HG03095 (cell line): ENCODE measurements around the gene WAPL.
"Not testable (repeated sequence)": the region's sequence is repeated elsewhere in the genome, so short reads cannot be mapped to it uniquely, and the experiment has no call there.

Source experiments
- ATAC-seq: cut with Tn5 transposase; IDR thresholded peaks from one replicate; pipeline ENCODE4 v1.9.1; 2021; ENCODE audit warnings: moderate library complexity; ENCODE audit not compliant: unreplicated experiment

WAPL gene

GRCh38 chr10:86525713-86526112 is 4.1 kb upstream of the WAPL start:
- ATAC-seq, result not testable (repeated sequence)

DNA sequence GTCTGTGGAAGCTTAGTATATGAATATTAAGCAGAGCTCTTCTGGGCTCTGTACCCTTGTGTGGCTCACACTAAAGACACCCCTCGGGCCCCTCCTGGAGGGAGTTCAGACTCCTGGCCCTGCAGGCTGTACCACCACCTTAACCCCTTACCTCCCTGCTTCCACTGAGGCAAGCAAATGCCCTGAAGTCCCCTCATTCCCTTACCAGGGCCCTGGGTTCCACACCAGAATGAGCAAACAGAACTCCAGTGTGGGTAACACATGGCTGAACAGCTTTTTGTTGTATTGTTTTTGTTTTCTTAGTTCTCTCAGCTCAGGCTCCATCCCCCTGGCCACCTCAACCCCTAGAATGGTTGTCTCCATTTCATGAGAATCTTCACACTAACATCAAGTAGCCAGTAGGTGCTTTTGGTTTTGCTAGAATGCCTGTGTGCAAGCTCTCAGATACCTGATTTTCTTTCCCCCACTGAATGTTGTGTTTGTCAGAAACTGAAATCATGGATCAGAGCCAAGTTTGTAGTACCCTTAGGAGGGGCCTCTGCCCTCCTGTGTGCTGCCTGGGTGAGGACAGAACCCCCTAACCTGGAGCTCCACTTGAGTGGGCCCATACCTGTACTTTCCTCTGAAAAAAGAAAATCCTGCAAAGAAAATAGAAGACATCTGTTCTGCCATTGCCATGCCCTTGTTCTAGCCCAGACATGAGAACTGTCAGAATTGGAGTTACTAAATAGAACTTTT is 2.8 kb upstream of the WAPL start:
- no peak for ATAC-seq

GRCh38 chr10:86523348-86523747 is 1.8 kb upstream of the WAPL start:
- no peak for ATAC-seq

DNA sequence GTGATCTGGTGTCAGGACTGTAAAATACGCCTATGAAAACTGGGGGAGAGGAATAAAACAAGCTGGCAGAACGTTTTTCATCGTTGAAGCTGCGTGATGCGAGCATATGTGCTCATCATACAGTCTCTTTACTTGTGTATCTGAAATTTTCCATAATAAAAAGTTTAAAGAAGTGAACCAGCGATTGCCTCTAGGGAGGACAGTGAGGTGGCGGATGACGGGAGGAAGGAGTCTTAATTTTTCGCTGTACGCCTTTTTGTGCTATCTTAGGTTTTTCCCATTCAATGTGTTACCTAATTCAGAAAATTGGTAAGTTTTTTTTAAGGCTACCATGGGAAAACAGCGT is 891 bp upstream of the WAPL start:
- ATAC-seq, result no peak

DNA sequence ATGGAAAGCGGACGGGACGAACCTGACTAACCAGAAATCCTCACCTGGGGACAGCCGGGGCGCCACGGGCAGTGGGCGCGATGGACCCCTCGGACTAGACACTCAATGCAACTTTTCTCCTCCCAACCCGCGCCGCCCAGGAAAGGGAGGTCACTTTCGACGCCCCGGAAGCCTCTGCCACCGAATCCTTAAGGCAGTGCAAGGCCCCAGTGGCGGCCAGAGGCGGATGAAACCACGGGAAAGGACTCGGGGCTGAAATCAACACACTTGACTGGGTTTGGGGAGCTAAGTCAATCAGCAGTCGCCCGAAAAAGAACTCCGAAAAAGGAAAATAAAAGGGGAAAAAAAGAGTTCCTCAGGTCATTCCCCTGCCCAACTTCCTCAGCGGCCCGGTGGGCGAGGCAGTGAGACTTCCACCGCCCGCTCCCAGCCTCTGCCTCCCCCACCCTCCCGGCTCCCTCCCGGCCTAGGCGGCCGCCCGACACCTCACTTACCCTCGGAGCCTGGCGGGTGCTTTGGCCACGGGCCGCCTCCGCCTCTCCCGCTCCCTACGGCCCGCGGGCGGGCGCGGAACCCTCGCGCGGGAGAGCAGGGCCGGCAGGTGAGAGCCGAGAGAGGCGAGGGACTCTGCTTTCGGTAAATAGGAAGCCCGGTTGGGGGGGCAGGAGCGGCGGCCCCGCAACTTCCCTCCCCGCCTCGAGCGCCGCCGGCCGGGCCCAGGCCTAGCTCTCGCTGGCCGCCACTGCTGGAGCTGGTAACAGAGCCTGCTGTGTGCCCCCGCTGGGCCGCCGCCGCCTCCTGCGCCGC is 518 bp downstream of the WAPL start:
- peak; percentile 4 for ATAC-seq

GRCh38 chr10:86518781-86519180 is 2.8 kb downstream of the WAPL start:
- no peak for ATAC-seq

DNA sequence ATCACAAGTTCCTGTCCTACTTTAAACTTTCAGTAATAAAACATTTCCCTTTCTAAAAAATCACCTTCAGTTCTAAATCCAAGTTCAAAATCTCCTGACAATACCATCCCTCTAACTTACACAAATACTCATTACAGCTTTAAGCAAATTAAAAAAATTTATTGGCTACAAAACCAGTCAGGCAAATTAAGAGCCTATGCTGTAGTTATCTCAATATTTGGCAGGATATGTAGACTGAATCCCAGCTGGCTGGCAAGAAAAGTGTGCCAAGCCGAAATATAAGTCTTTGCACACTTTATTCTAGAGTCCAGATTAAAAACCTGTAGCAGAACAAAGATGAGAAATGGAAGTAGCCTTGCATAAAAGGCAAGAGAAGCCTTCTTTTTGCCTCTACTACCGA is 9.5 kb downstream of the WAPL start:
- no peak for ATAC-seq

DNA sequence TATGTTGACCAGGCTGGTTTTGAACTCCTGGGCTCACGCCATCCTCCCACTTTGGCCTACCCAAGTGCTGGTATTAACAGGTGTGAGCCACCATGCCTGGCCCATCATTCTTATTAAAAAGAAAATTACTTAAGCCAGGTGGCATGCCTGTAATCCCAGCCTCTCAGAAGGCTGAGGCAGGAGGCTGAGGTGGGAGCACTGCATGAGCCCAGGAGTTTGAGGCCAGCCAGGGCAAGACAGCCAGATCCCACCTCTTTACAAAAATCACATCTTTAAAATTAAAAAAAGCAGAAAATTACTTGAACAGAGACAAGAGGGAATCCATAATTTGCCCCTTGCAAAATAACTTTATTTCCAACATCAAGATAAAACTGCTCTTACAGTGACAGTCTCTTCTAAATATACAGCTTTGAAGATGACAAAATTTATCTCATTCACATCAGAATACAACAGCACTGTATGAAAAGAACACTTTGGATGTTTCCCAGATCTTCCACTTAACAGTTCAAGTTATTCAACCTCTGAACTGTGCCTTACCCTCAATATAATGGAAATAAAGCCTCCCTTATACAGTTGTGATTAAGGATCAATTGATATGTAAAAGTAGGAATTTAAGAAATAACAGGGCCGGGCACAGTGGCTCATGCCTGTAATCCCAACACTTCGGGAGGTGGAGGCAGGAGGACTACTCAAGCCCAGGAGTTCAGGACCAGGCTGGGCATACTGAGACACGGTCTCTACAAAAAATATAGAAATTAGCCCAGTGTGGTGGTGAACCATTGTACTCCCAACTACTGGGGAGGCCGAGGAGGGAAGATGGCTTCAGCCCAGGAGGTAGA is 10.3 kb downstream of the WAPL start:
- ATAC-seq, result no peak

DNA sequence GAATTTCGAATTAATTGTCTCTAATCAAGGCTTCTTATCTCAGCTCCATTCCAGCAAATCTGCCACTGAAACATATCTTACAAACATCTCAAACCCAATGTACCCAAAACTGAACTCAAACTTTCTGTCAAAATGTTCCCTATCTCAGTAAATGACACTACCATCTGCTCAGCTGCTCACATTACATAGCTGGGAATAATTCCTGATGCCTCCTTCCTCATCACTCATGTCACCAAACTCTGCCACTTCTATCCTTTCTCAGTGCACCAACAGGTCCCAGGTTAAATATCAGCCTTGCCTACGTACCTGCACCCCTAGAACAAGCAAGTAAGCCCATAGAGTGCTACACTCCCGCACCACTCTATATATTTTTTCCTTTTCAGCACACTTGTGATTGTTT is 12.4 kb downstream of the WAPL start:
- ATAC-seq, result no peak

DNA sequence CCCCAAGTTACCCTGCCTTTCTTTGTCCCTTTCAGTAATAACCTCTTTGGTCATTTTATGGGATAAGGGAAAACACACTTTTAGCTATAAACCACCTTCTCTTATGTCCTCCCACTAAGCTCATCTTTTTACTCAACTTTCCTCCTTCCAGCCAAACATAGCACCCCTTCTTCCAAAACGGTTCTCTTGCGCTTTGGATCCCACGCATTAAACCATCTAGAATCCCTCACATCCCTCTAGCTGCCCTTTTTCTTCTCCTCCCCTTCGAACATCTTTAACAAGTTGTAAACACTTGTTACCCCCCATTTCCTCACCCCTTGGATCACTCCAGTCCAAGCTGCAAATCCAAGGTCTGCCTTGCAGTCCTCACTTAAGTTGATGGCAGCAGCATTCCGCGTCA is 13.4 kb downstream of the WAPL start:
- ATAC-seq, result no peak

GRCh38 chr10:86506499-86506898 is 15.1 kb downstream of the WAPL start:
- no peak for ATAC-seq

DNA sequence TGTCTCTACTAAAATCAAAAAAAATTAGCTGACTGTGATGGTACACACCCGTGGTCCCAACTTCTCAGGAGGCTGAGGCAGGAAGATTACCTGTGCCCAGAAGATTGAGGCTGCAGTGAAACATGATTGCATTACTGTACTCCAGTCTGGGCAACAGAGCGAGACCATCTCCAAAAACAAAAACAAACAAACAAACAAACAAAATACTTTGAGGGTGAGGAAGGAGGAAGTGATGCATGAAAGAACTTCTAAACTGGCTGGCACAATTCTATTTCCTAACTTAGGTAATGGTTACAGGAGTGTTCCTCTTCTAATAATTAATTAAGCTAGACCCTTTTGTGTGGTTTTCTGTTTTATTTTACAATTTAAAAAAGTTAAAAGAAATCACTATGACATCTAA is 15.5 kb downstream of the WAPL start:
- ATAC-seq, result no peak

GRCh38 chr10:86504510-86504909 is 17.1 kb downstream of the WAPL start:
- ATAC-seq, result no peak

DNA sequence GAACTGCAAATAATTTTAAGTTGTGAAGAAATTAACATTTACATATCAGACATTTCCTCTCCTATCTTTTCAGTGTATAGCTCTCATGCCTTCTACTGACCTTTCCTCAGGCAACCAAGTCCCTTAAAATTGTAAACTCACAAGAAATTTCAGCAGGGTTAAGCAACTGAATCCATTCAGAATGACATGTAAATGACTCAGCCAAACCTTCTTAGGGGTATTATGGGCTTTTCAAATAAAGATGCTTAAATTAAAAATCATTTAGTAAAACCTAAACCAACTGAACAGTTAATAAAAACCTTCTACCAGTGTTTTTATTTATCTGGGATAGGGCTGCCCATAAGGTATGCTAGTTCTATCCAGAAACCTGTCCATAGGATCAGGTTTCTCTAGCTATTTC is 20.7 kb downstream of the WAPL start:
- no peak for ATAC-seq

- ATAC-seq, result no peak
These were observed 23.0 kb downstream of the WAPL start for GRCh38 chr10:86498598-86498997.

- no peak for ATAC-seq
These were observed 24.0 kb downstream of the WAPL start for GRCh38 chr10:86497621-86498020.

- no peak for ATAC-seq
These were observed 31.5 kb downstream of the WAPL start for GRCh38 chr10:86489960-86490612.

DNA sequence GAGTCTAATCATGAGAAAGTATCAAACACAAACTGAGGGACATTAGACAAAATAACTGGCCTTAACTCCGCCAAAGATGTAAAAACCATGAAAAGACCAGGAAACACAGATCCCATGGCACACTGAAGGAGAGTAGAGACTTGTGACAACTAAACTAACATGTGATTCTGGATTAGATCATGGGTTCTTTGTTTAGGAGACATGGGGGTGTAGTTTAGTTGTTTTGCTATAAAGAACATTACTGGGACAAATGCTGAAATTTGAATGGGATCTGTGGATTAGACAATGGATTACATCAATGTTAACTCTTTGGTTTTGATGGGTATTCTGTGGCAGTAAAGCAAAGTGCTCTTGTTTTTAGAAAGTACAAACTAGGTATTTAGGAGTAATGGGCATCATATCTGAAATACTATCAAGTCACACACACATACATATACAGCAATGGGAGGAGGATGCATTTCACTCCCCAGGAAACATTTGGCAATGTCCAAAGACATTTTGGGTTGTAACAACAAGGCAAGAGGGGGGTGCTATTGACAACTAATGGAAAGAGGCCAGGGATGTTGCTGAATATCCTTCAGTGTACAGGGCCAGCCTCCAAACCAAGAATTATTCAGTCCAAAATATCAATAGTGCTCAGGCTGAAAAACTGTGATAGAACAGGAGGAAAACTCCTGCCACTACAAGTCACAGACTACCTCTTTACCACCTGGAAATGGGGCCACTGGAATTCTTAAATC is 32.4 kb downstream of the WAPL start:
- ATAC-seq, result no peak

DNA sequence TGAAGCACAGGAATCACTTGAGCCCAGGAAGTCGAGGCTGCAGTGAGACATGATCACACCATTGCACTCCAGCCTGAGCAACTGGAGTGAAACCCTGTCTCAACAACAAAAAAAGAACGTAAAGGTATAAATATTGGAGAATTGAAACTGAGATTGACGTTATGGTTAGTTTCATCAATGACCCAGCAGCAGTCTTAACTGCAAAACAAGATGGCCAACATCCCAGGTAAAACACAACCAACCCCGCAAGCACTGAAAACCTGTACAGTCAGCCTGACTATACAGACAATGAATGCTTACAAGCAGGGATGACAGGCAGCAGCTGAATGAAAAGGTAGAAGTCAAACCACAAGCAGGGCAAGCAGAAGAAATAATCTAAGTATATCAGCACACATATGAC is 34.7 kb downstream of the WAPL start:
- peak; percentile 46 for ATAC-seq

GRCh38 chr10:86483664-86484063 is 37.9 kb downstream of the WAPL start:
- ATAC-seq, result no peak
